SW 1271 (cell line): ENCODE data around the gene DIS3L2.

Experiments used
- DNase-seq, 2 experiments: peaks; one replicate each; lab custom pipeline; 2025; lab: John Stamatoyannopoulos, UW

DIS3L2 gene

DNA sequence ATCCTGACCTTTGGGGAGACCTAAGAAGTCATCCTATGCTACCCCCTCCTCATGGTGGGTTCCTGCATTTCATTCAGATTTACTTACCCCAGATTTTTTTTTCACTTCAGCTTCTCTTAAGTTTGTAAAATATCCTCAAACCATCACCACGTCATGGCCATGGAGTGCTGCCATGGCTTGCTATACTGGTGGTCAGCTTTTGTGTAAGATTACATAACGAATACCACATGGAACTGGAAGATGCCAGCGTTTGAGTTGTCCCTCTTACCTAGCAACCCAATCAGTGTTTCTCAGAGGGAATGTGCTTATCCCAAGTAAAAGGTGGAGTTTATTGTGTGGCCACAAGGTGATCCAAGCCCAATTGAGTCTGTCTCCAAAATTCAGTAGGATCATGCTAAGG is 268.4 kb downstream of the DIS3L2 start:
- no peak for DNase-seq

DNA sequence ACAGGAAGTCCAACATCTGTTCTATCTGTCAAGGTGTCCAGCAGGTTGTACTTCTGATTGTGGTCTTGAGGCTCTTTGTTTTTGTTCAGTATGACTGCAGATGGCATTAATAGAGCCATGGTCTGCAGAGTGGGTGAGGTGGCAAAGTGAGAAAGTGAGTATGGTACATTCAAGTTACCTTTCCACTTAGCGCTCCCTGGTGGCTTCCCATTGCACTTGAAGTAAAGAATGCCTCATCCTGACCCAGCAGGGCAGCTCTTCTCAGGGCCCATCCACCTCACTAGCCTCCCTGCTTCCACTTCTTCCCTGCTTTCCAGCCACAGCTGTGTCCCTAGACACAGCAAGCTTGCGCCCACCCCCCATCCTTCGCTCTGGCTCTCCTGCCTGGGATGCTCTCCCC is 269.0 kb downstream of the DIS3L2 start:
- DNase-seq: no peak

DNA sequence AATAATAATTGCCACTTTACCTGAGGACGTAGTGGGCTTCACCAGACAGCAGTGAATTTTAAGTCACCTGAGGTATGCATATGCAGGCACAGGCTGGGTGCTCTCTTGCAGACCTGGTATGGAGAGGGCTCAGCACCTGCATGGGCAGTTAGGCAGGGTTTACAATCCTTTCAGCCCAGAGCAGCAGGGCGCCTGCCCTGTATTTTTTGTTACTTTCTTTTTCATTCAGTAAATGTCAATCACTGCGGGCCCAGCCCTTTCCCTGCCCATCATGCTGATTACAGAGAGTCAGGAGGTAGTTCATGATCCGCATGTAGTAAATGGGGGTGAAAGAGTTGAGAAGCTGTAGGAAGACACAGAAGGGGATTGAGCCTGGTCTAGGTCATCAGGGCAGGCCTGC is 270.0 kb downstream of the DIS3L2 start:
- no peak for DNase-seq

DNA sequence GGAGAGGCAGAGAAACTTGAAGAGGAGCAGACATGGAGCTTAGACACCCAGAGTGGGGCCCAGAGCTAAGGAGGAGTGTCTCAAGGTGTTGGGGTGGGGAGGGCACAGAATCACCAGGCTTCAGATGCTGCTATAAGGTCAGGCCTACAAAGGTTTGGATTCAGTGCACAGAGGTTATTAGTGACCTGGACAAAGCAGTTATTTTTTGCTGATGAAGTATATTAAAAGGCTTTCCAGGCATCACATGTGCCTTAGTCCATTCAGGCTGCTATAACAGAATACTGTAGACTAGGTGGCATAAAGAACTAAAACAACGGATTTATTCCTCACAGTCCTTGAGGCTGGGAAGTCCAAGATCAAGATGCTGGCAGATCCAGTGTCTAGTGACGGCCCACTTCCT is 271.4 kb downstream of the DIS3L2 start:
- no peak for DNase-seq

DNA sequence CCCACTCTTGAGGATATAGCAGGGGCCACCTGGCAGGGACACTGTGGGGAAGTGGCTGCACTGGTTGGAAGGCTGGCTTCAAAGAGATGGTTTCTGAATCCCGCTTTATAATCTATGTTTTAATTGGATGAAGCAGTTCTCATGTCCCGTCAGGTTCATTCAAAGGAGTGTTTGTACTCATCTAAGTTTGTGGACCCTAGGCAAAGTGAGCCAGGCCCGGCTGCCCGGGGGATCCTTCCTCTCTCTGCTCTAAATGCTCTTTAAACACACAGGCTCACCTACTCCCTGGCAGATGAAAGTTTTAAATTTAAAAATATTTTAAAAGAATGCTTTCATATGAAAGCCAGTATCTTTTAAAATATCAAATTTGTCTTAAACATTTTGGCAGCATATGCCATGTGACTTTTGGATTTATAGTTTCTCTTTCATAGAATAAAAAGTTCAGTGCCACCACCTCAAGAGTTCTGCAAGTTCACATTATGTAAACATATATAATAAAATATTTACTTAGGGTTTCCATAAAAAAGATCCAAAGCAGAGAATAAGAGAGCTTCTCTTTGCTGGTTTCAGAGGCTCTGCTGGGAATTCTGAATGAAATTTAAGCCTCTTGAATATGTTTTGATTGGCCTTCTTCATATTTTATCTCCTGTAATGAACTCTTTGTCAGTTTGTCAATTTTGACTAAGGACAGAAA is 273.6 kb downstream of the DIS3L2 start:
- DNase-seq: no peak

DNA sequence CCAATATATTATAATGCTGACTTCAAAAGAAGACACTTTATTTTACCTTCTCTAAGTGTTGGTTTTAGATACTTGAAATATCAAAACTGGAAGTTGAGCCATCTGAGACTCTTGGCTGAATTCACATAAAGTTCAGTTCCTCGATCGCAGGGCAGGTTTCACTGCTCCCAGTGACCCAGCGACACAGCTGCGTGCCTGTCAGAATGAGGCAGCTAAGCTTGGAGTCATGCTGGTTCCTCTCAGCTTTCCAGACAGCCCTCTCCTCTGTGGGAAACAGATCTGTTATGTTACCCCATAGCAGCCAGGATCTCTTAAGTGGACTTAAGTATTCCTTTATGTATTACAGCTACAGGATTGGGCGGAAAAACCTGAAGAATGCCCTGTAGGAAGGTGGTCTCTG is 274.2 kb downstream of the DIS3L2 start:
- no peak for DNase-seq

DNA sequence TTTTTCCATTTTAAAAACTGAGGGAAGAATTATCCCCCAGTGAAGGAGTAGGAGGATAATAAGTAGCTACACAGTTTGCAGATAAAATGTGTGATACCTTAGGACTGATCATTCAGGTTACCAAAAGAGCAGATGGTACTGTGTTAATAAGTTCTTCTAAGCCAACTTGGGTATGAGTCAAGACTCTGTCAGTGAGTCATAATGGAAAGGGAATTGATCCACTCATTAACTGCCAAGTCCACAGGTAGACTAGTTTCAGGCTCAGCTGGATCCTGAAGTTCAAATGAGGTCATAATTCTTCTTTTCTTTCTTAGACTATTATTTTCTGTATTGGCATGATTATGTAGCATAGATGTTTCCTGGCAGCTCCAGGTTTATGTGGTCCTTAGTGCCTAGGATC is 274.7 kb downstream of the DIS3L2 start:
- DNase-seq: no peak

DNA sequence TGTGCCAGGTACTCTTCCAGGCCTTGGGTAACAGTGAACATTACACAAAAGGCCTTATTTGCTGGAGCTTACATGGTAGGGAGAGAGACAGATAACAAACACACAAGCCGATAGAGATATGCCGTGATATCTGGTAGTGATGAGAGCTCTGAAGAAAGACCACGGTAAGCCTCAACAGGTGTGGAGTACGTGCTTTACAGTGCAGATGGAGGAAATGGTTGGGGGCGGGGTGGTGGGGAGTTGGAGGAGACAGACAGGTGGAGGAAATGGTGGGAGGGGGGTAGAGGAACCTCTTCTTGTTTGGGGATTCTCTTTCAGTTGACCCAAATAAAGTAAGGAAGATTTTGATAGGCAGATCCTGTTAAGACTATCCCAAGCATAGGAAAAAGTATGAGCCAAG is 276.0 kb downstream of the DIS3L2 start:
- DNase-seq: no peak

DNA sequence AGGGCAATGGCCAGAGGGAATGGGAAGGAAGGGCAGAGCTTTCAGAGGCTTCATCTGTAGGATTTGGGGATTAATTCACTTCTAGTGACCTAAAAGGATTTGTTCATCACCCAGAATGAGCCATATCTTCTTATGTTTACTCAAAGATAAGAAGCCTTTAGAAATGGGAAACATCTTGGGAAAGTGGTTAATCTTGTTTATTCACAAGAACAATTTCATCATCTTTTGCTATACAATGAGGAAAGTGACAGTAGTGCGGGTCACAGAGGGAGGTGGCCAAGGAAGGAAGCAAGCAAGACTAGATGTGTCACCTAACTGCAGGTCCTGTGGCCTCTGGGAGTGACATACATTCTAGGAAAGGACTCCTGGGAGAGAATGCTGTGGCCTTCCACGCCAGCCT is 276.6 kb downstream of the DIS3L2 start:
- no peak for DNase-seq

DNA sequence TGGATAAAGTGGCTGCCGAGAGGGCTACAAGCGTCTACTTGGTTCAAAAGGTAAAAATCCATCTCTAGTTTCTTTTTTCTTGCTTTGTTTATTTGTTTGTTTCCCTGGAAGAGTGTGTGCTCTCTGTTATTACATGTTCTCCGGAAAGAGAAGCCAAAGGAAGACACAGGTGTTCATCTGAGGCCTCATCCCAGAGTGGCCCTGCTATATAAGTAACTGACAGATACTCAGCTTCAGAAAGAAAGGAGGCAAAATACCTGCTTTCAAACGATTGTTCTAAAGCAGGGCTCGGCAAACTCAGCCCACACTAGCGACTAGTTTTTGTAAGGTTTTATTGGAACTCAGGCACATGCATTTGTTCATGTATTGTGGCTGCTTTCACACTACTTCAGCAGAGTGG is 277.1 kb downstream of the DIS3L2 start:
- DNase-seq: no peak

DNA sequence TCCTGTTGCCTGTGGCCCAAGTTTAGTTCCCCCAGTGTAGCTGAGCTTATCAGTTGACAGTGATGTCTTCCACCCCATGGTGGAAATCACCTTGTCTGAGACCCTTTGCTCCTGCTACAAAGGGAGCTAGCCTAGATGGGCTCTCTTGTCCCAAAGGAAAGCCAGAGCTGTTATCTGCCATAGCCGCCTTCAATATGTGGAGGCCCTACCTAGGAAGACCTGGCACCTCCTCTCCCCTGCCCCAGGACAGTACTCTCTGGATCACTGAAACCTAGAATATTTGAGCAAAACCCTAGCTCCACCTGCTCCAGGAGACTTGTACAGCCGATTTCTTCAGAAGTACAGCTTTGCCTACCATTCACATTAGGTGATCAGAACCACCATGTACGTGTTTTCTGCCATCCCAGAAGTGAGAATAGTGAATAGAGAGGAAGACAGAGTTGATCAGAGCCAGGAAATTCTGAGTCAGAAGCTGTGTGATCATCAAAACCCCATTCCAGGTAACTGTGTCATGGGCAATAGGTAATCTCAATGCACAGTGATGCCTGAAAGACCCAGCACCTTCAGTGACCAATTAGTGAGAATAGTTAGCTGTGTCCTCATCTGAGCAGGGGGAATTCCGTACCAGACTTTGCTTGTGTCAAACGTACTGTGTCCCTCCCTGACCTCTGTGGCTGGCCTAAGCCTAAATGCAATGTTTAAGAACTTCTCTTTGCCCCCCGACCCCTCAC is 278.6 kb downstream of the DIS3L2 start:
- DNase-seq: no peak

DNA sequence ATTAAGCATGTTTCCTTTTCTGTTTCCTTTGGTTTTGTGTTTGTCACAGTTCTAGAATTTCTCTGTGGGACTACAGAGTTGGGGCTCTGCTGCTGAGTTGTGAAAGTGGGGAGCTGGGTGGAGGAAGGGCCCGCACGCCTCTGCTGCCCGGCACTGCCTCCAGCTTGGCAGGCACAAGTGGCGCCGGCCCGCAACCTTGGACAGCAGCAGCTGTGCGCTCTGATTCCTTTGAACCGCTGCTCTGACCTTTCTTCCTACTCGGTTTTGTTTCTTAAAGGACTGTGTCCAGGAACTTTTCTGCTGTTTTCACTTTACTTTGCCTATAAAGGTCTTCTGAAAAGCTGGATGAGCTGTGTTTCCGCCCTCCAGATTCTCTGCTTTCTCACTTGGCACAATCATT is 279.4 kb downstream of the DIS3L2 start:
- no peak for DNase-seq

DNA sequence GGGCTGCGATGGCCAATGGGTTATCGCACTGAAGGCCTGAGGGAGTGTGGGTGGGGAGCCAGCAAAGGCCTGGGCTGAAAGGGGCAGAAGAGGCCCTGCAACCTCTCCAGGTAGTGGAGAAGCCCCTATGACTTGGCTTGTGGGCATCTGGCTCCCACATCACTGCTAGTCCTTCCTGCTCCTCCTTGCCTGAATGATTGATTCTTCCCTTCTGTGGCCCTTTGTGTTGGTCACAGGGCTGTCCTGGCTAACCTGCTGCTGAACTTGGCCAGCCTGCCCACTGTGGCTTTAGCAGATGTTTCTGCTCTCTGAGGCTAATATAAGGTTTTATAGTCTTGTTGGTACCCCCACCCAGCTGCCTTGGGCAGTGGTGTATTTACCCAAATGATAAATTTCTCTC is 280.8 kb downstream of the DIS3L2 start:
- no peak for DNase-seq

DNA sequence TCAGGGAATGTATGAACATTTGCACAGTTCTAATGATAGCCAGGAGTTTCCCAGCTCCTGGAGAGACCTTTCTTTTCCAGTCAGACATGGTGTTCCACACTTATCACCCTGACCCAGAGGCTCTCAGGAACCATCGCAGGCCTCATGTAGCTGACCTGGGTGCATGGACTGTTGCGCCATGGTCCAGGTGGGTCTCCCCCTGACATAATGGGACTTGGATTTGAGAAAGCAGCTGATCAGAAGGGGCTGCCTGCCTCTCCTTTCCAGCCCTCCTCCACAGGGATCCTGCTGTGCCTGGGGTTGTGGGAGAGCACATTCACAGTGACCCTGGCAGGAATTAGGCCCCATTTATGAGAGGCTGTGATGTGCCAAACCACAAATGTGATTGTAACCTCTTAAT is 283.6 kb downstream of the DIS3L2 start:
- DNase-seq: no peak

DNA sequence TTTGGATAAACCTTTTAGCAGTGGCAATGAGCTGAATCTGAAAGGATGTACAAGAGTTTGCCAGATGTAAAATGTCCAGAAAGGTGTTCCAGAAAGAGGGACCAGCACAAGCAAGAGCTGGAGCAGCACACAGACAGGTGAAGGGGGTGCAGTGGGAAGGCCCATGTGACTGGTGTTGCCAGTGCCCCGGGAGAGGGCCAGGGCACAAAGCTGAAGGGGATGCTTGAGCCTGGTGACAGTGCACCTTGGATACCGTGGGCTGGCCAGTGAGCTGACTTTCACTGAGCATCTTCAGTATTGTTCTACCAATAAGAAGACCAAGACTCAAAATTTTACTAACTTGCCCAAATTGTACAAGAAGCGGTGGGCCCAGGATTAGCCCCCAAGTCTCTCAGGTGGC is 284.7 kb downstream of the DIS3L2 start:
- DNase-seq: no peak

DNA sequence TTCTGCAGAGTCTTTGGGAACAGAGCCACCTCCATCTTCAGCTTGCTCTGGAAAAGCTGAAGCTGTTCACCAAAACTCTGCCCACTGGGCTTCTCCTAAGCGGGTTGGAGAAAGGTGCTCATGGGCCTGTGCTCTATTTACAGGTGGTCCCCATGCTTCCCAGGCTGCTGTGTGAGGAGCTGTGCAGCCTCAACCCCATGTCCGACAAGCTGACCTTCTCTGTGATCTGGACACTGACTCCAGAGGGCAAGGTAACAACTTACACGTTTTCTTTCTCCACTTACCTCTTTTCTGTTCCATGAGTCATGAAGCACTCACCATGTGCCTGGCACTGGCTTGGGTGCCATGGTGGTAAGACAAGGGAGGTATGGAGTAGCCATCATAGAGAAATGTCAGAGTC is 287.6 kb downstream of the DIS3L2 start:
- DNase-seq: no peak

DNA sequence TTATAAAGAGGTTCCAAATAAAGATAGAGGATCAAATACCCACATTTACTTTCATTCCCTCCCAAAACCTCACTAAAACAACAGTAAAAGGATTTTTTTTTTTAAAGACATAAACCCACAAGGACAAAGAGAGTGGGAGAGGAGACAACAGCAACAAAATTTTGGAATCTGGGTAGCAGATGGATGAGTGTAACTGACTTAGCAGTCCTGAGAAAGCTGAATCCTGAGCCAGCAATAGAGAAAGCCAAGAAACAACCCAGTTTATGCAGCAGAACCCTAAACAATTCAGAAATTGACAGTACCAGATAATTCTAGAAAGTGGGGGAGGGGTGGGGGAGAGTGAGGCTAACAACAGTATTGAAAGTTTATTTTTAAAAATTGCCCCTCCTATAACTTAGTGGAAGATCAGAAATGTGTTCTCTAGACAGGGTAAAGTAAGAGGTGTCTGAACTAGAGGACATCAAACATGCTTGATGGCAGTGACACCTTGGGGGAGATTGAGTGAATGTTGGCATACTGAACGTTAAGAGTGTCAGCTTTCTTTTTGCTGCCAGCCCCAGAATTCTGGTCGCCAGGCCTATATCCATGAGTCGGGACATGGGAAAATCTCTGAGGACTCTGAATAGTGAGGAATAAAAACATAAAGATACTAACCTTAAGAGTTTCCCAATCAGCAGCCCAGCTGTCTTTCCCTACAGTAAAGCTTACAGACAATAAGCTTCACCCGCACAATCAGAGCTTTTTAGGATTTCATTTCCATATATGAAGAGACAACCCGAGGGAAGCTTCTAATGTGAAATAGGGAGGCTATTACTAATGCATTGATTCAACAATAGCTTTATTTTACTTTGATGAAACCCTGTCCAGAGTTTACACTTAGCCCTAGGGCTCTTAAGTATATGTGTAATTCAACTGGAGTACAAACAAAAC is 289.0 kb downstream of the DIS3L2 start:
- DNase-seq: no peak

DNA sequence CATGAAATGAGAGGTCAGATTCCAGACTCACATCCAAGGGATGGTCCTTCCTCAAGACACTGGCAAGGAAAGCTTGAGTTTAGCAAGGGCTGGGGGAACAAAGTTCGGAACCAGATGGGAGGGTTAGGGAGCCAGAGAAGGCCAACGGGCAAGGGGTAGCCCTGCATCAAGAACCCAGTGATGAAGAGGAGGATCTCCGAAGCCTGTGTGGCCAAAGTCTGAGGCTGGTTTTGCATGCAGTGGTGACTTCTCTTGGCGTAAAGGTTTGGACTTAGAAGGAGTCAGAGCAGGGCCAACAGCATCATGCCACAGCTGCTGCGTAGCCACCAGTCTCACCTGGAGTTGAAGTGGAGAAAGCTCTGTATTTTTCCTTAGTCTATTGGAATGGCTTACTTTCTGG is 293.5 kb downstream of the DIS3L2 start:
- no peak for DNase-seq

DNA sequence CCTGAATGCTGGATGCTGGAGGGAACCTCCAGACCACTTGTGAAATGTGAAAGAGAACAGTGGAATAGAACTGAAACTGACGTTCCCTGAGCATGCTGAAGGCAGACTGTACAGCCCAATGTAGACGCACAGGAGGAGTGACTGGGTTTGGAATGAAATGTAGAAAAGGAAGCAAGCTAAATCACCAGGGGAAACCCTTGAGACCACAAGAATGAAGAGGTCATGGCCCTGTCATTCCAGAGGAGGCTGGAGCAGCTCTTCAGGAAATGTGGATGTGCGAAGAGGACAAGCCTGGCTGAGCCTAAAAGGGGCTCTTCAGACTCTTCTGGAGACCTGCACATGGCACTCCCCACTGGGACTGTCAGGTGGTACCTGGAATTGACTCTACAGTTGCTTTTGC is 298.6 kb downstream of the DIS3L2 start:
- DNase-seq: peak; percentile 62 to 88

DNA sequence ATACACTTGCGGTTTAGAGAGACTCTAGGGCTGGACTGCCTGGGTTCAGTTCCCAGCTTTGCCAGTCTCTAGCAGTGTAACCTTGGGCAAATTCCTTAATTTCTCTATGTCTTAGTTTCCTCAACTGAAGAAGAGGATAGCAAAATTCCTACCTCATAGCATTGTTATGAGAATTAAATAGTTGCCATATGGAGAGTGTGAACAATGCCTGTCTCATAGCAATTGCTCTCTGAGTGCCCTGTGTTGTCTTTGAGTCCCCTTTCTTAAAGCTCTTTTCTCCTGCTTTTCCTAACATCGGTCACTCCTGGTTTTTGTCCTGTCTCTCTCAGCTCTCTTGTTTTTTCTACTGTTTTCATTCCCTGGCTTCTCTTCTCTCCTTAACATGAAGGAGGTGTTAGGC is 300.3 kb downstream of the DIS3L2 start:
- DNase-seq: no peak

DNA sequence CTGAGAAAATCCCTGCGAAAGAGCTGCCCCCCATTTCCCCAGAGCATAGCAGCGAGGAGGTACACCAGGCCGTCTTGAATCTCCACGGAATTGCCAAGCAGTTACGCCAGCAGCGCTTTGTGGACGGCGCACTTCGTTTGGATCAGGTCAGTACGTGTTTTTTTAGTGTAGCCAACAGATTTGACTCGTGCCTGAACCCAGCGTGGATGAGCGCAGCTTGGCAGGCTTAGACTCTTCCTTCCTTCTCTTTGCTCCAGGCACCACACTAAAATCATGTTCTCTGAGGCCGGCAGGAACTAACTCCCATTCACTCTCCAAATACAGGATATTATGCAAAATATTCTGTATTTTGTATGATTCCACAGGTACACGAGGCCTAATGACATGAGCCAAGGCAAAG is 301.8 kb downstream of the DIS3L2 start:
- no peak for DNase-seq

DNA sequence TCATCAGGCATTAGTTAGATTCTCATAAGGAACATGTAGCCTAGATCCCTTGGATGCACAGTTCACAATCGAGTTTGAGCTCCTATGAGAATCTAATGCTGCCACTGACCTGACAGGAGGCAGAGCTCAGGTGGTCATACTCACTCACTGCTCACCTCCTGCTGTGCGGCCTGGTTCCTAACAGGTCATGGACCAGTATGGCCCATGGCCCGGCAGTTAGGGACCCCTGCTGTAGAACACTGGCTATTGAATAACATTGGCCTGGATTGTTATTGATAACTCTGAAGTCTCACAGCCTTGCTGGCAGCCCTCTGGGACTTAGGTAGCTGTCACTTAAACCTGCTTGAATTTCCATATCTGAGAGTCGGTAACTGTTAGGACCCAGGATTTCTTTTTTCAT is 302.6 kb downstream of the DIS3L2 start:
- no peak for DNase-seq

DNA sequence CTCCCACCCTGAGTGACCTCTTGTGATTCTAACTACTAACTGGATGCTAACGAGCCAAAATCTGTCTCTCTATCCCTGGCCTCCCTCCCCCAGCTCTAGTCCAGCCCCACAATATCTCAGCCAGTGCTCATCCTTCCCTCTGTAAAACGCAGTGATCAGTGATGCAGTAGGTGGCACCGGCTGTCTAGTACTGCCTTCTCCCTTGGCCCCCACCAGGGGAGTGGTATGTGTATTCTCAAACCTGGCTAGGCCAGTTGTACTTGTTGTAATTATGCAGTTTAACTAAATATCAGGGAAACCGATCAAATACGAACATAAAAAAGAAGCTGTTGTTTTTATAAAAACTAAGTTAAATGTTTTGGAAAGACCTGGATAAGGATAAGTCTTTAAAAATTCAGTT is 303.8 kb downstream of the DIS3L2 start:
- DNase-seq: no peak
